ENCODE data around the gene PICALM.

The PICALM gene

DNA sequence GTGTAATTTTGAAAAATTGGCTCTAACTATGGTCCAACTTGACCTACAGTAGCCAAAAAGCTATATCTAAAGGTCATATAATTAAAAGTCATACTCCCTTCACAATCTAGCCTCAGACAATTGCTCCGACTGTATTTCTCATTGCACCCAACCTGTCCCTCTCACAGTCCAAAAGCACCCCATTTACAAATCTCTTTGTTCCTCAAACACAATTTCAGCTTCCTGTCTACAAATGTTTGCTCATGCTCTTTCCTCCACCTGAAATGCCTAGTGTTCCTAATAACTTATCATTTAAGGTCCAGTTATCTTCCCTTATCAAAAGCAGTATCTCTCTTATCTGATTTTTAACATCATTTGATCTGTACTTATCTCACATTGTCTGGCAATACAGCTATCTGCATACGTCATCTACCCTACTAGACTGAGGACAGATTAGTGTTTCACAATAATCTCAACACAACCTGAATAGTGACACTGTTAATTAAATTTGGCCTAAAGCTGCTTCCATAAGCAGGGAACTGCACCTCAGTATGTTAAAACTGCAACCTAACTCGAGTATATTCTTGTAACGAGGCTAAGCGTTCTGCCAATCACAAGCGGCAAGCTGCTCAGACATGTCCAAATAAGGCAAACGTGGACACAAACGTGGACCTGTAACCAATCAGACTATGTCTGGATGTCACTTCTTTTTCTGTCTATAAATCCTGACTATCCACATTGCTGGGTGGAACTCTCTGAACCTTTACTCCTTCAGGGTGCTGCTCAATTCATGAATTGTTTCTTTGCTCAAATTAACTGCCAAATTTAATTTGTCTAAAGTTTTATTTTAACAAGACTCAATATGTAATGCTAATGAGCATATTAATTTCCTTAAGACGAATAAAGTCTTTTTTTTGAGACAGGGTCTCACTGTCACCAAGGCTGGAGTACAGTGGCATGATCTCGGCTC, 15.9 kb downstream of the PICALM start:
- H3K36me3 ChIP-seq (ENCODE audit: control insufficient read depth, insufficient read depth, low read length): no peaks in the 10 kb centered on the region
- H3K4me3 ChIP-seq (ENCODE audit: insufficient read depth, low read depth, low read length, poor library complexity, severe bottlenecking): no peak overlapping the region
- no peak for DNase-seq
- no peak overlapping the region for H3K27ac ChIP-seq (ENCODE audit: insufficient read depth, low read length, poor library complexity, severe bottlenecking)
- H3K9me3 ChIP-seq (ENCODE audit: control insufficient read depth, low read length): no peaks in the 10 kb centered on the region
- peaks cover 18% of the 10 kb centered on the region for H3K4me1 ChIP-seq (ENCODE audit: control insufficient read depth, insufficient read depth, low read length, poor library complexity, severe bottlenecking)
- H3K27me3 ChIP-seq (replicated peaks; ENCODE audit: control insufficient read depth, insufficient read depth, low read length, poor library complexity, severe bottlenecking): no peaks in the 10 kb centered on the region

DNA sequence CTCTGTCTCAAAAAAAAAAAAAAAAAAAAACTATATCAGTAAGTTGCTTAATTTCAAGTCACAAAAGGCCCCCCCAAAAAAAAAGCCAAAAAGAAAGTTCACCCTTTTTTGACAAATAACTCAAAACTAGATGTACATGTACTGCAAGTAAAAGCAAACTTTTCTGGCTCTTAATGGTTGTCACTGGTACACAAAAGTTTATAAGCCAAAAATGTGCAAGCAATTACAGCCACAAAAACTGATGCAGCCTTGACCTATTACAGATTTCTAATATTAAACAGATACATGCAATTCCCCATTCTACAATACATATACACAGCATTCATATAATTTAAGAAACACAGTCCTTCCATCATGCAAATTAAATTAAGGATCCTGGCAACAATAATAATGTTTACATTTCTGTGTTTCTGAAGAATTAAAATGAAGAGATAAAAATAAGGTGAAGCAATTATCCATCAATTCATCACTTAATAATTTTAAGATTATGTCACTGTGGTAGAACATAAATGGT, 18.6 kb downstream of the PICALM start:
- H3K4me3 ChIP-seq (ENCODE audit: insufficient read depth, low read depth, low read length, poor library complexity, severe bottlenecking): no peak overlapping the region

DNA sequence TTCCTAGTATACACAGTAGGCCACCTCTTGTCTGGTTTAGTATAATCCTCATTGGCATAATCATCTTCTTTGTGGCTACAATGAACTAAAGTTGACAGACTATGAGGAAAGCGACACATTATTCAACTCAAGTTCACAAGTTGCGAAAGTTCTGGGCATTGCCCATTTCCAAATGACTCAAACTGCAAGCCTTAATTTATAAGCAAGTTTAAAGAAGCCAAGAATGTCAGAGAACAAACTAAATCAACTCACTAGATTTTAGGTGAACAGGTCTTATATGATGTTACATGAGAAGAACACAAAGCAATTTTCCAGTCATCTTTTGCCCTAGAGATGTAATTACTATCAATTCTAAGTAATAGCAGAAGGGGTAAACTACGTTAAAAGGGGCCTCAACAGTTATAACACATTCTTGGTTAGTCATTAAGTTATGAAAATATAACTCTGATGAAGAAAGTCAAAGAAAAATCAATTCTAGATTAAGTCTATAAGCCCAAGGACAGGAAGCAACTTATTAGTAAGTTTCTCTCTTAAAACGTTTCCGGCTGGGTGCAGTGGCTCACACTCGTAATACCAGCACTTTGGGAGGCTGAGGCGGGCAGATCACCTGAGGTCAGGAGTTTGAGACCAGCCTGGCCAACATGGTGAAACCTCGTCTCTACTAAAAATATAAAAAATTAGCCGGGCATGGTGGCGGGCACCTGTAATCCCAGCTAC, 21.5 kb downstream of the PICALM start:
- DNase-seq: peak in 2 of 3 donors; percentile 15 to 28
- no peak overlapping the region for H3K27ac ChIP-seq (ENCODE audit: insufficient read depth, low read length, poor library complexity, severe bottlenecking)
- H3K9me3 ChIP-seq (ENCODE audit: control insufficient read depth, low read length): no peaks in the 10 kb centered on the region
- H3K4me1 ChIP-seq (ENCODE audit: control insufficient read depth, insufficient read depth, low read length, poor library complexity, severe bottlenecking): peaks cover 10% of the 10 kb centered on the region
- no peaks in the 10 kb centered on the region for H3K27me3 ChIP-seq (replicated peaks; ENCODE audit: control insufficient read depth, insufficient read depth, low read length, poor library complexity, severe bottlenecking)
- H3K36me3 ChIP-seq (ENCODE audit: control insufficient read depth, insufficient read depth, low read length): no peaks in the 10 kb centered on the region
- no peak overlapping the region for H3K4me3 ChIP-seq (ENCODE audit: insufficient read depth, low read depth, low read length, poor library complexity, severe bottlenecking)

More for the DNA sequence above, 18.6 kb downstream of the PICALM start:
- no peak overlapping the region for H3K27ac ChIP-seq (ENCODE audit: insufficient read depth, low read length, poor library complexity, severe bottlenecking)
- H3K9me3 ChIP-seq (ENCODE audit: control insufficient read depth, low read length): no peaks in the 10 kb centered on the region
- no peaks in the 10 kb centered on the region for H3K27me3 ChIP-seq (replicated peaks; ENCODE audit: control insufficient read depth, insufficient read depth, low read length, poor library complexity, severe bottlenecking)
- no peaks in the 10 kb centered on the region for H3K36me3 ChIP-seq (ENCODE audit: control insufficient read depth, insufficient read depth, low read length)
- peaks cover 14% of the 10 kb centered on the region for H3K4me1 ChIP-seq (ENCODE audit: control insufficient read depth, insufficient read depth, low read length, poor library complexity, severe bottlenecking)
- DNase-seq: no peak

DNA sequence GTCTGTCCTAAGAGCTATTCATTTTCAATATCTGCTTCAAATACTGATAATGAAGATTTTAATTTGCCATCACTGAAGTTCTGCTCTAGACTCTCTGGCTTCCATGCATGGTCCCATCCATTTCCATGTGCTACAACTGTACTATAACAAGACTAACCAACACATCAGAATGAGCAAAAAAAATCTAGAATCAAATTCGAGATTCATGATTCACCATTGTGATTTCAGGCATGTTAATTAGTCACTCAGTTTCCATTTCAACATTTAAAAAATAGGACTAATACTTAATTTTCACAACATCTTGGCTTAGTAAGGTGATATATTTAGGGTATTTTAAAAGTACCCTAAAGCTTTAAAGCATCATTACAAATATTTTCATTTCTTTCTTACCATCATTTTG, 22.8 kb downstream of the PICALM start:
- Histone ChIP-seq H3K36me3 (ENCODE audit: control insufficient read depth, insufficient read depth, low read length) (no peaks in the 10 kb centered on the region), H3K4me1 (ENCODE audit: control insufficient read depth, insufficient read depth, low read length, poor library complexity, severe bottlenecking) (peaks cover 10% of the 10 kb centered on the region), H3K27ac (ENCODE audit: insufficient read depth, low read length, poor library complexity, severe bottlenecking) (no peak overlapping the region), H3K4me3 (ENCODE audit: insufficient read depth, low read depth, low read length, poor library complexity, severe bottlenecking) (no peak overlapping the region), H3K9me3 (ENCODE audit: control insufficient read depth, low read length) (no peaks in the 10 kb centered on the region), H3K27me3 (replicated peaks; ENCODE audit: control insufficient read depth, insufficient read depth, low read length, poor library complexity, severe bottlenecking) (no peaks in the 10 kb centered on the region)
- no peak for DNase-seq

DNA sequence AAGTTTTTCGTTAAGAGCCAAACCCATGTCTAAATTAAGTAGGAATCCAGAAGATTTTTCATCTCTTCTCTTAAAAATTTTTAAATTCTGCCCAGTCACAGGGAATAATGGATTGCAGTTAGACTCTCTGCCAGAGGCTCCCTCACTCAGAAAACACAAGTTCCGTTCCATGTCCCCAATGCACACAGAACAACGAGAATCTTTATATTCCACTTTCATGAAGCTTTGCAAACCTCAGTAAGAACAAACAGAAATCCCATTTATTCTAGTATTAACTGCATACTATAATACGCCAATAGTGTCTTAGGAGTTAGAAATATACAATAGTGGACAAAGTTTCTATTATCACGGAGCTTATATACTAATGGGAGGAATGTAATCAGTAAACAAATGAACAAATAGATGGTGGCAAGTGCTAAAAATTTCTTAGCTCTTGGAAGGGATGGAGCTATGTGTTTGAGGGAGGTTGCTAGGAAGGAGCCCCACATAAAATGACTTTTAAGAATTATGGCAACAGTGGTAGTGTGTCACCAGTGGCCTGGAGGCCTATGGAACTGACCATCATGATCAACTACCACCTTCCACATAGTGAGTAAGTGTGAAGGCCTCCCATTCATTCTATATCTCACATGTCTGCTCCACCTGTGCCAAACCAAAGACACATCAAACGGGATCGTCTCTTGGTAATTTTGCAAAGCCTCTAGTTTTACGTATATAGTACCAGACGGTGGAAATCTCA, 24.9 kb downstream of the PICALM start:
- Histone ChIP-seq H3K4me1 (ENCODE audit: control insufficient read depth, insufficient read depth, low read length, poor library complexity, severe bottlenecking) (peaks cover 10% of the 10 kb centered on the region), H3K9me3 (ENCODE audit: control insufficient read depth, low read length) (no peaks in the 10 kb centered on the region), H3K4me3 (ENCODE audit: insufficient read depth, low read depth, low read length, poor library complexity, severe bottlenecking) (no peak overlapping the region), H3K27ac (ENCODE audit: insufficient read depth, low read length, poor library complexity, severe bottlenecking) (no peak overlapping the region), H3K27me3 (replicated peaks; ENCODE audit: control insufficient read depth, insufficient read depth, low read length, poor library complexity, severe bottlenecking) (no peaks in the 10 kb centered on the region), H3K36me3 (ENCODE audit: control insufficient read depth, insufficient read depth, low read length) (no peaks in the 10 kb centered on the region)
- no peak for DNase-seq

DNA sequence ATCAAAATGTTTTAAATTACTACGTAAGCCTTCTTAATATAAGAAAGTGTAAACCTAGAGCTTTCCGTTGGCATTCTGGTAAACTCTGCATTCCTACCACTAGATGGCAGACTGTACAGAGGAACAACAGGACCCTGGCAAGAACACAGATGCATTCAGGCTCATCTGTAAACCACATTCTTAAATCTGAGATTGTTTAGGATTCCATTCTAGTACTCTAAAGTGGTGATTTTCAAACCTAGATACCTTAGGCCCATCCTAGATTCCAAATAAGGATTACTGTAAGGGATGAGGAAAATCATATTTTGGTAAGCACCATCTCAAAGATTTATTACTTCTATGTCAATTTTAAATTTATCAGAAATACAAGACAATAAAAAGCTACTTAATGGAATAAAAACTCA, 26.9 kb downstream of the PICALM start:
- Histone ChIP-seq H3K27me3 (replicated peaks; ENCODE audit: control insufficient read depth, insufficient read depth, low read length, poor library complexity, severe bottlenecking) (no peaks in the 10 kb centered on the region), H3K4me1 (ENCODE audit: control insufficient read depth, insufficient read depth, low read length, poor library complexity, severe bottlenecking) (peaks cover 10% of the 10 kb centered on the region), H3K4me3 (ENCODE audit: insufficient read depth, low read depth, low read length, poor library complexity, severe bottlenecking) (no peak overlapping the region), H3K9me3 (ENCODE audit: control insufficient read depth, low read length) (no peaks in the 10 kb centered on the region), H3K36me3 (ENCODE audit: control insufficient read depth, insufficient read depth, low read length) (no peaks in the 10 kb centered on the region), H3K27ac (ENCODE audit: insufficient read depth, low read length, poor library complexity, severe bottlenecking) (peak overlapping the region; percentile 3)
- peak; percentile 10 to 43 (median 29) for DNase-seq

DNA sequence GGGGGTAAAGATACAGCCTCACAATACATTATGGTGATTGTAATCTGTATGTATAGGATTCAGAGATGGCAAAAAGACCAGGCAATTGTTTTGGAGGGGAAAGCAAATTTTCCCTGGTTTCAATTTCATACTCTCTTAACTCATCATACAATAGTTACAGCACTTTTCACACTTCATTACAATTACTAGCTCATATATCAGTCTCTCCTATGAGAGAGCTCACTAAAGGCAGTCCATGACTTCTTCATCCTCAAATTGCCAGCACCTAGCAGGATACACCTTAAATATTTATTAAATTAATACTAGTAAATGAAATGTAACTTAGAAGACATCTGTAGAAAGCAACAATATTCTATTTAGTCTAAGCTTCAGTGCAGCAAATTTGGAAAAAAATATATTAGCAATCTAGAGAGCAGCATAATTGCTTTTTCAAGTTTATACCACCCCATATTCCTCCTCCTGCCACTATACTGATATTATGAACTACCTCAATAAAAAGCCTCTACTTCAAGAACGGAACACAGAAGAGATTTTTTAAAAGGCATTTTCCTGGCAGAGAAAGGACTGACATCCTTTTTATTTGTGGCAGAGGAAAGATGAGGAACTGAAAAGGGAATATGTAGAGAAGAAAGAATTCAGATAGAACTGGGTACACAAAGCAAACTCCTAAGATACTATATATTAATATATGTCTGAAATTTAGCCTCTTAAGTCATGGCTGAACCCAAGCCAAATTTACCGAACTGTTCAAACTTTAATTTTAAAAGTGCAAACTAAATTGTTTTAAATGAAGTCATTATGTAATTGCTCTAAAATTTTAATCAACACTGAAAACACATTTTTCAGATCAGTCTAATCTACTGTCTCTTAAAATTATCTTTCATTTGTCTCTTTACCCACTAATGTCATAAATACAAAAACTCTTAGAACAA, 27.7 kb downstream of the PICALM start:
- H3K27me3 ChIP-seq (replicated peaks; ENCODE audit: control insufficient read depth, insufficient read depth, low read length, poor library complexity, severe bottlenecking): no peaks in the 10 kb centered on the region
- peaks cover 10% of the 10 kb centered on the region for H3K4me1 ChIP-seq (ENCODE audit: control insufficient read depth, insufficient read depth, low read length, poor library complexity, severe bottlenecking)
- no peak overlapping the region for H3K4me3 ChIP-seq (ENCODE audit: insufficient read depth, low read depth, low read length, poor library complexity, severe bottlenecking)
- DNase-seq: no peak
- H3K27ac ChIP-seq (ENCODE audit: insufficient read depth, low read length, poor library complexity, severe bottlenecking): peak overlapping the region; percentile 3
- H3K36me3 ChIP-seq (ENCODE audit: control insufficient read depth, insufficient read depth, low read length): no peaks in the 10 kb centered on the region
- no peaks in the 10 kb centered on the region for H3K9me3 ChIP-seq (ENCODE audit: control insufficient read depth, low read length)

DNA sequence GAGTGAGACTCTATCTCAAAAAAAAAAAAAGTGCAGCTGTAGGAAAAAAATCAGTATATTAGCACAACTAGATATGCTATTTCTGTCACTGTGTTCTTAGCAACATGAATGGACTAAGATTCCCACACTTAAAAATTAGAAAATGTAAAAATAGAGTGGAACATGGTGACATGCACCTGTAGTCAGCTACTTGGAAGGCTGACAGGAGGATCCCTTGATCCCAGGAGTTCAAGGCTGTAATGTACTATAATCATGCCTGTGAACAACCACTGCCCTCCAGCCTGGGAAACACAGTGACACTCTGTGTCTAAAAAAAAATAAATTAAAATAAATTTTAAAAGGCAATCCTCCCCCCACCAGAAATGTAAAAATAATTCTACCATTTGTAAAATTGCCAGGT, 29.8 kb downstream of the PICALM start:
- Histone ChIP-seq H3K27ac (ENCODE audit: insufficient read depth, low read length, poor library complexity, severe bottlenecking) (no peak overlapping the region), H3K4me3 (ENCODE audit: insufficient read depth, low read depth, low read length, poor library complexity, severe bottlenecking) (no peak overlapping the region), H3K27me3 (replicated peaks; ENCODE audit: control insufficient read depth, insufficient read depth, low read length, poor library complexity, severe bottlenecking) (no peaks in the 10 kb centered on the region), H3K36me3 (ENCODE audit: control insufficient read depth, insufficient read depth, low read length) (no peaks in the 10 kb centered on the region), H3K4me1 (ENCODE audit: control insufficient read depth, insufficient read depth, low read length, poor library complexity, severe bottlenecking) (peaks cover 10% of the 10 kb centered on the region), H3K9me3 (ENCODE audit: control insufficient read depth, low read length) (no peaks in the 10 kb centered on the region)
- DNase-seq: no peak

DNA sequence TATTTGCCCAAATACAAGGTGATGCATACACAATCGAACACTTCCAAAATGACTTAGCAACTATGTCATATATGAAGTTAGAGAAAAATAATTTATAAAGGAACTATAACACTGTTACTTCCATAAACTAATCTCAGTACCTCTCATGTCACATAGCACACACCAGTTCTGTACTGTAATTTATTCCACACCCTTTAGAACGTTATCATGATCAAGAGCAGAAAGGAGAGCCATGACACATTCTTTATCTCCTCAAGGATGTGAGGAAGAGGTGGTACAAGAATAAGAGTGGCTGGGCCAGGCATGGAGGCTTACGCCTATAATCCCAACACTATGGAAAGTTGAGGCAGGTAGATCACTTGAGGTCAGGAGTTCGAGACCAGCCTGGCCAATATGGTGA, 31.1 kb downstream of the PICALM start:
- Histone ChIP-seq H3K9me3 (ENCODE audit: control insufficient read depth, low read length) (no peaks in the 10 kb centered on the region), H3K27ac (ENCODE audit: insufficient read depth, low read length, poor library complexity, severe bottlenecking) (no peak overlapping the region), H3K27me3 (replicated peaks; ENCODE audit: control insufficient read depth, insufficient read depth, low read length, poor library complexity, severe bottlenecking) (no peaks in the 10 kb centered on the region), H3K4me3 (ENCODE audit: insufficient read depth, low read depth, low read length, poor library complexity, severe bottlenecking) (no peak overlapping the region), H3K4me1 (ENCODE audit: control insufficient read depth, insufficient read depth, low read length, poor library complexity, severe bottlenecking) (peaks cover 3% of the 10 kb centered on the region), H3K36me3 (ENCODE audit: control insufficient read depth, insufficient read depth, low read length) (no peaks in the 10 kb centered on the region)
- DNase-seq: no peak
